OCI-LY7 (cell line): ENCODE data around the gene PIH1D1. TPM values are rescaled to one million over a fixed set of nuclear protein-coding genes. Genes with fewer than 3 reads are reported as not detected.

Experiments used
- BruUV-seq: library from RNA; stranded (reverse); fragments of 400-500 nt; replicated peaks from 2 replicates; lab custom pipeline; 2021; lab: Mats Ljungman, UMichigan
- CTCF ChIA-PET: fragments of 300-600 bp; sonication (Branson Sonifier 250); formaldehyde crosslinking; loops from one replicate; lab custom pipeline; 2022; ENCODE audit warnings: antibody characterized with exemption; ENCODE audit not compliant: unreplicated experiment; lab: Charles Lee
- POLR2A ChIA-PET: fragments of 300-600 bp; sonication (Branson Sonifier 250); formaldehyde crosslinking; loops from one replicate; lab custom pipeline; 2022; ENCODE audit warnings: antibody characterized with exemption; lab: Charles Lee
- DNase-seq: peaks from one replicate; pipeline ENCODE4 v3.0.0-alpha.2; 2015; ENCODE audit warnings: low spot score
- H2AFZ ChIP-seq: fragments of 200-600 bp; sonication (generic), shearing (Covaris generic); 2 replicates; pipeline ENCODE4 v1.6.1; 2014; ENCODE audit warnings: mild to moderate bottlenecking, antibody characterized with exemption, low read length, moderate library complexity
- H3K27ac ChIP-seq: fragments of 200-600 bp; sonication (generic); 2 replicates; pipeline ENCODE4 v1.5.1; 2014; ENCODE audit warnings: mixed run types, low read depth, mild to moderate bottlenecking, moderate library complexity, low read length, inconsistent platforms; ENCODE audit not compliant: poor library complexity, severe bottlenecking
- H3K36me3 ChIP-seq: fragments of 200-600 bp; sonication (generic); 2 replicates; pipeline ENCODE4 v1.6.1; 2014; ENCODE audit warnings: mild to moderate bottlenecking, antibody characterized with exemption, low read length, moderate library complexity, mixed read lengths; ENCODE audit not compliant: insufficient read depth
- H3K4me1 ChIP-seq: fragments of 200-600 bp; sonication (generic); 2 replicates; pipeline ENCODE4 v1.5.1; 2014; ENCODE audit warnings: mild to moderate bottlenecking, low read length; ENCODE audit not compliant: insufficient read depth, poor library complexity, severe bottlenecking
- H3K4me2 ChIP-seq: fragments of 200-600 bp; sonication (generic); 2 replicates; pipeline ENCODE4 v1.6.1; 2014; ENCODE audit warnings: mild to moderate bottlenecking, low read length
- H3K4me3 ChIP-seq: fragments of 200-600 bp; sonication (generic); 2 replicates; pipeline ENCODE4 v1.5.1; 2014; ENCODE audit warnings: mild to moderate bottlenecking, low read depth, low read length; ENCODE audit not compliant: poor library complexity, severe bottlenecking
- H3K79me2 ChIP-seq: fragments of 200-600 bp; sonication (generic); 2 replicates; pipeline ENCODE4 v1.6.1; 2016; ENCODE audit warnings: low read depth, mild to moderate bottlenecking, low read length, moderate library complexity, mixed read lengths; ENCODE audit not compliant: insufficient read depth
- H3K9me2 ChIP-seq: fragments of 200-600 bp; sonication (generic); 2 replicates; pipeline ENCODE4 v1.6.1; 2016; ENCODE audit warnings: mild to moderate bottlenecking, low read length, mixed read lengths; ENCODE audit not compliant: insufficient read depth
- H3K9me3 ChIP-seq: fragments of 200-600 bp; sonication (generic); 2 replicates; pipeline ENCODE4 v1.6.1; 2014; ENCODE audit warnings: mild to moderate bottlenecking, mixed run types, low read length, mixed read lengths
- H4K20me1 ChIP-seq: fragments of 200-600 bp; sonication (generic); 2 replicates; pipeline ENCODE4 v1.6.1; 2014; ENCODE audit warnings: mild to moderate bottlenecking, antibody characterized with exemption, low read length, moderate library complexity, mixed read lengths; ENCODE audit not compliant: insufficient read depth
- EZH2phosphoT487 ChIP-seq: fragments of 200-600 bp; sonication (generic); IDR thresholded peaks from 2 replicates; pipeline ENCODE4 v1.6.1; 2018; ENCODE audit warnings: low read depth, borderline replicate concordance, mild to moderate bottlenecking, mixed run types, antibody characterized with exemption, low read length, moderate library complexity, mixed read lengths
- intact Hi-C: fragments of 100-400 bp; cut with micrococcal nuclease; formaldehyde crosslinking; loops from one replicate; pipeline ENCODE4 v1.10.0; 2022; ENCODE audit not compliant: unreplicated experiment
- microRNA-seq: library from miRNA; unstranded; fragments of <30 nt; microRNA quantifications from one replicate; pipeline ENCODE4 v1.2.0, GENCODE V29; 2022; ENCODE audit warnings: borderline replicate concordance
- small RNA-seq: library from RNA; depleted of rRNA; stranded (forward); fragments of <200 nt; gene quantifications from one replicate; pipeline ENCODE3, GENCODE V24; 2014
- total RNA-seq, 2 experiments: library from RNA; depleted of rRNA in 1 of 2; stranded (reverse); fragments of >200 nt in 1 of 2; shearing (Covaris generic) in 1 of 2; gene quantifications; 2 replicates each; pipeline ENCODE4 v1.2.3, GENCODE V29; 2014 to 2022
- TF ChIP-seq, protein P1 (sequence below): fragments of 200-600 bp; sonication (generic); conservative IDR thresholded peaks from 2 replicates; pipeline ENCODE4 v1.5.1; 2014; ENCODE audit warnings: mild to moderate bottlenecking, antibody characterized with exemption, low read length, moderate library complexity, mixed read lengths

The PIH1D1 gene
- total RNA-seq, 2 experiments from 2014 or later, result 95.5 to 117 TPM

DNA sequence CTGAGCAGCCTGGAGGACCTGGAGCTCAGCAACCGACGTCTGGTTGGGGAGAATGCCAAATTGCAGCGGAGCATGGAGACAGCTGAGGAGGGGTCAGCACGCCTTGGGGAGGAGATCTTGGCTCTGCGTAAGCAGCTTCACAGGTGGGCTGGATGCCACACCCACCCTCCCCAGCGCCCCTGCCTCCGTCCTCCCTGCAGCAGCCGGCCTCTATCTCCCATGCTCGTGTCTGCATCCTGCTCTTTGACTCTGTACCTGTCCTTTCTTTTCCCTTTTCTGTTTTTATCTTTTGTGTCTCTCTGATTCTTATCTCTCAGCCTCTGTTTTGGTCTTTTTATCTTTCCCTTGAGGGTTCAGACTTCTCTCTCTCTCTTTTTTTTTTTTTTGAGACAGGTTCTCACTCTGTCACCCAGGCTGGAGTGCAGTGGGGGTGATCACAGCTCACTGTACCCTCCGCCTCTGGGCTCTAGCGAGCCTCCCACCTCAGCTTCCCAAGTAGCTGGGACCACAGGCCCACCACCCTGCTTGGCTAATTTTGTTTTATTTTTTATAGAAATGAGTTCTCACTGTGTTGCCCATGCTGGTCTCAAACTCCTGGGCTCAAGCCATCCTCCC is 53.5 kb downstream of the PIH1D1 start:
- H3K4me3 ChIP-seq, result no peak overlapping the region
- no peaks in the 10 kb centered on the region for H4K20me1 ChIP-seq

DNA sequence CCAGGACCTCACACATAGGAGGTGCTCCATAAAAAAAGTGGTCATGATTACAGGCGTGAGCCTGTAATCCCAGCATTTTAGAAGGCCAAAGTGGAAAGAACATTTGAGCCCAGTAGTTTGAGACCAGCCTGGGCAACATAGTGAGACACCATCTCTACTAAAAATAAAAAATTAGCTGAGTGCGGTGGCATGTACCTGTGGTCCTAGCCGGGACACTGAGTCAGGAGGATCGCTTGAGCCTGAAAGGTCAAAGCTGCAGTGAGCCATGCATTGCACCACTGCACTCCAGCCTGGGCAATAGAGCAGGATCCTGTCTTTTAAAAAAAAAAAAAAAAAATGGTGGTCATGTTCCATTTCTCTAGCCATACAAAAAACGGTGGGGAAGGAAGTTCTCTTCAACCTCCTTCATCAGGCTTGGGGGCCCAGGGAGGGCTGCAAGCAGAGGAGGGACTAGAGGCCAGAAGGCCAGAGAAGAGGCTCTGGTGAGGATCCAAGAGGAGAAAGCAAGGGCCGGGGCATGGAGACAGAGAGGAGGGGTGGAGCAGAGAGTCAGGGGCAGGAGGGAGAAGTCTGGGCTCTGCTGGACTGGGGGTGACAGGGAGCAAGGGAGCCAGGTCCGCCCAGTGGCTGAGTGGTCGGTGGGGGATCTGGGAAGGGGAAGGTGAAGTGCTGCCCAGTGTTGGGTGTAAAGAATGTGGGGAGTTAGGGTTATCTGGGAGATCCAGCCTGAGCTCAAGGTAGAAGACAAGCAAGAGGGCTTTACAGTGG is 54.7 kb downstream of the PIH1D1 start:
- intact Hi-C loops, result no loop called here
- H3K36me3 ChIP-seq, result no peaks in the 10 kb centered on the region
- H3K9me3 ChIP-seq, result no peaks in the 10 kb centered on the region
- CTCF ChIA-PET, result no interaction called here
- H3K27ac ChIP-seq, result no peak overlapping the region
- no peaks in the 10 kb centered on the region for H4K20me1 ChIP-seq
- no peak overlapping the region for H3K4me2 ChIP-seq
- no peaks in the 10 kb centered on the region for H3K9me2 ChIP-seq
- no peak overlapping the region for H3K4me3 ChIP-seq
- no TSS peak for BruUV-seq
- H3K79me2 ChIP-seq, result no peaks in the 10 kb centered on the region
- no peak for DNase-seq
- H2AFZ ChIP-seq, result no peak overlapping the region
- peaks cover 60% of the 10 kb centered on the region for H3K4me1 ChIP-seq
- POLR2A ChIA-PET, result no interaction called here
- TF ChIP-seq EZH2phosphoT487, result no peak
- TF ChIP-seq, protein P1, sequence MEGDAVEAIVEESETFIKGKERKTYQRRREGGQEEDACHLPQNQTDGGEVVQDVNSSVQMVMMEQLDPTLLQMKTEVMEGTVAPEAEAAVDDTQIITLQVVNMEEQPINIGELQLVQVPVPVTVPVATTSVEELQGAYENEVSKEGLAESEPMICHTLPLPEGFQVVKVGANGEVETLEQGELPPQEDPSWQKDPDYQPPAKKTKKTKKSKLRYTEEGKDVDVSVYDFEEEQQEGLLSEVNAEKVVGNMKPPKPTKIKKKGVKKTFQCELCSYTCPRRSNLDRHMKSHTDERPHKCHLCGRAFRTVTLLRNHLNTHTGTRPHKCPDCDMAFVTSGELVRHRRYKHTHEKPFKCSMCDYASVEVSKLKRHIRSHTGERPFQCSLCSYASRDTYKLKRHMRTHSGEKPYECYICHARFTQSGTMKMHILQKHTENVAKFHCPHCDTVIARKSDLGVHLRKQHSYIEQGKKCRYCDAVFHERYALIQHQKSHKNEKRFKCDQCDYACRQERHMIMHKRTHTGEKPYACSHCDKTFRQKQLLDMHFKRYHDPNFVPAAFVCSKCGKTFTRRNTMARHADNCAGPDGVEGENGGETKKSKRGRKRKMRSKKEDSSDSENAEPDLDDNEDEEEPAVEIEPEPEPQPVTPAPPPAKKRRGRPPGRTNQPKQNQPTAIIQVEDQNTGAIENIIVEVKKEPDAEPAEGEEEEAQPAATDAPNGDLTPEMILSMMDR, result no peak

More for the DNA sequence above, 53.5 kb downstream of the PIH1D1 start:
- Histone ChIP-seq H3K9me2 (no peaks in the 10 kb centered on the region), H3K4me1 (peaks cover 61% of the 10 kb centered on the region), H3K4me2 (no peak overlapping the region), H2AFZ (no peak overlapping the region), H3K79me2 (no peaks in the 10 kb centered on the region), H3K36me3 (no peaks in the 10 kb centered on the region), H3K9me3 (no peaks in the 10 kb centered on the region), H3K27ac (no peak overlapping the region)
- TF ChIP-seq EZH2phosphoT487, result no peak
- TF ChIP-seq, protein P1, result no peak
- ChIA-PET CTCF (no interaction called here), POLR2A (no interaction called here)
- BruUV-seq, result no TSS peak
- no peak for DNase-seq
- intact Hi-C loops, result no loop called here

Small RNA genes within 50 kb of the gene (microRNA-seq; reads per million reads assigned to microRNA genes)
- 585 reads per million, percentile 78 among the genes with 10 or more reads in this experiment for gene MIR150

Small RNA genes within 50 kb of the gene (small RNA-seq; reads per million reads assigned to genes)
- gene MIR150, result 0.26 reads per million
- gene SNORD32A, result not detected
- gene SNORD33, result not detected
- gene SNORD34, result not detected
- gene SNORD35A, result not detected
- not detected for gene SNORD35B

Other genes with a start within 250 kb of the PIH1D1 start
- 2.5 and 2.8 TPM in 2 replicates for gene SLC6A16, start 126.6 kb downstream of the PIH1D1 start, total RNA-seq (2014; rRNA removed; shearing (Covaris generic))
- 15.8 and 21.7 TPM in 2 replicates for gene SLC6A16, start 126.6 kb downstream of the PIH1D1 start, total RNA-seq (2022)
- 170 and 219 TPM in 2 replicates for gene CD37, start 116.4 kb downstream of the PIH1D1 start, total RNA-seq (2014; rRNA removed; shearing (Covaris generic))
- 279 and 352 TPM in 2 replicates for gene CD37, start 116.4 kb downstream of the PIH1D1 start, total RNA-seq (2022)
- 5.3 and 7.4 TPM in 2 replicates for gene TEAD2, start 89.4 kb downstream of the PIH1D1 start, total RNA-seq (2014; rRNA removed; shearing (Covaris generic))
- 4.9 and 7.6 TPM in 2 replicates for gene TEAD2, start 89.4 kb downstream of the PIH1D1 start, total RNA-seq (2022)
- 0.15 and 0.63 TPM in 2 replicates for gene DKKL1, start 87.9 kb downstream of the PIH1D1 start, total RNA-seq (2014; rRNA removed; shearing (Covaris generic))
- gene DKKL1, start 87.9 kb downstream of the PIH1D1 start, total RNA-seq (2022), result 0.61 and 0.79 TPM in 2 replicates
- gene KASH5, start 63.6 kb downstream of the PIH1D1 start, total RNA-seq (2014; rRNA removed; shearing (Covaris generic)), result 12.0 and 15.9 TPM in 2 replicates
- 16.3 and 19.4 TPM in 2 replicates for gene KASH5, start 63.6 kb downstream of the PIH1D1 start, total RNA-seq (2022)
- gene PTH2, start 28.4 kb downstream of the PIH1D1 start, total RNA-seq (2014; rRNA removed; shearing (Covaris generic)), result 0.66 TPM in 1 of 2 replicates, not detected in the other
- gene PTH2, start 28.4 kb downstream of the PIH1D1 start, total RNA-seq (2022), result 1.7 TPM in 1 of 2 replicates, not detected in the other
- not detected in 2 replicates for gene GFY, start 26.4 kb downstream of the PIH1D1 start, total RNA-seq (2014; rRNA removed; shearing (Covaris generic))
- gene GFY, start 26.4 kb downstream of the PIH1D1 start, total RNA-seq (2022), result not detected in 2 replicates
- gene SLC17A7, start 10.3 kb downstream of the PIH1D1 start, total RNA-seq (2014; rRNA removed; shearing (Covaris generic)), result 0.13 and 1.3 TPM in 2 replicates
- gene SLC17A7, start 10.3 kb downstream of the PIH1D1 start, total RNA-seq (2022), result 1.3 and 1.5 TPM in 2 replicates
- gene ALDH16A1, start 1.4 kb upstream of the PIH1D1 start, total RNA-seq (2014; rRNA removed; shearing (Covaris generic)), result 39.5 and 55.4 TPM in 2 replicates
- gene ALDH16A1, start 1.4 kb upstream of the PIH1D1 start, total RNA-seq (2022), result 26.0 and 30.6 TPM in 2 replicates
- 8.2 and 10.1 TPM in 2 replicates for gene FLT3LG, start 22.4 kb upstream of the PIH1D1 start, total RNA-seq (2014; rRNA removed; shearing (Covaris generic))
- 8.4 and 11.7 TPM in 2 replicates for gene FLT3LG, start 22.4 kb upstream of the PIH1D1 start, total RNA-seq (2022)
- 6,720 and 8,461 TPM in 2 replicates for gene RPL13A, start 35.8 kb upstream of the PIH1D1 start, total RNA-seq (2014; rRNA removed; shearing (Covaris generic))
- gene RPL13A, start 35.8 kb upstream of the PIH1D1 start, total RNA-seq (2022), result 2,999 and 3,606 TPM in 2 replicates
- gene RPS11, start 44.6 kb upstream of the PIH1D1 start, total RNA-seq (2014; rRNA removed; shearing (Covaris generic)), result 6,180 and 6,539 TPM in 2 replicates
- gene RPS11, start 44.6 kb upstream of the PIH1D1 start, total RNA-seq (2022), result 2,366 and 2,673 TPM in 2 replicates
- gene FCGRT, start 60.8 kb upstream of the PIH1D1 start, total RNA-seq (2014; rRNA removed; shearing (Covaris generic)), result 19.4 and 20.9 TPM in 2 replicates
- gene FCGRT, start 60.8 kb upstream of the PIH1D1 start, total RNA-seq (2022), result 10.7 and 11.6 TPM in 2 replicates
- 0.77 and 1.4 TPM in 2 replicates for gene RCN3, start 76.2 kb upstream of the PIH1D1 start, total RNA-seq (2014; rRNA removed; shearing (Covaris generic))
- gene RCN3, start 76.2 kb upstream of the PIH1D1 start, total RNA-seq (2022), result 1.3 and 2.1 TPM in 2 replicates
- gene NOSIP, start 128.7 kb upstream of the PIH1D1 start, total RNA-seq (2014; rRNA removed; shearing (Covaris generic)), result 74.7 and 84.0 TPM in 2 replicates
- 35.1 and 42.7 TPM in 2 replicates for gene NOSIP, start 128.7 kb upstream of the PIH1D1 start, total RNA-seq (2022)
- 2.7 and 4.7 TPM in 2 replicates for gene PRRG2, start 129.5 kb upstream of the PIH1D1 start, total RNA-seq (2014; rRNA removed; shearing (Covaris generic))
- 2.4 TPM in 2 replicates for gene PRRG2, start 129.5 kb upstream of the PIH1D1 start, total RNA-seq (2022)
- 5.1 and 6.5 TPM in 2 replicates for gene PRR12, start 139.4 kb upstream of the PIH1D1 start, total RNA-seq (2014; rRNA removed; shearing (Covaris generic))
- gene PRR12, start 139.4 kb upstream of the PIH1D1 start, total RNA-seq (2022), result 32.8 and 40.0 TPM in 2 replicates
- gene RRAS, start 188.3 kb upstream of the PIH1D1 start, total RNA-seq (2014; rRNA removed; shearing (Covaris generic)), result 3.4 and 4.7 TPM in 2 replicates
- gene RRAS, start 188.3 kb upstream of the PIH1D1 start, total RNA-seq (2022), result 5.4 and 5.5 TPM in 2 replicates
- 12.4 and 15.0 TPM in 2 replicates for gene SCAF1, start 190.4 kb upstream of the PIH1D1 start, total RNA-seq (2014; rRNA removed; shearing (Covaris generic))
- 43.4 and 44.0 TPM in 2 replicates for gene SCAF1, start 190.4 kb upstream of the PIH1D1 start, total RNA-seq (2022)
- 116 and 117 TPM in 2 replicates for gene IRF3, start 214.0 kb upstream of the PIH1D1 start, total RNA-seq (2014; rRNA removed; shearing (Covaris generic))
- 96.6 and 98.5 TPM in 2 replicates for gene IRF3, start 214.0 kb upstream of the PIH1D1 start, total RNA-seq (2022)
- 38.9 and 41.3 TPM in 2 replicates for gene BCL2L12, start 214.1 kb upstream of the PIH1D1 start, total RNA-seq (2014; rRNA removed; shearing (Covaris generic))
- gene BCL2L12, start 214.1 kb upstream of the PIH1D1 start, total RNA-seq (2022), result 65.4 and 75.5 TPM in 2 replicates
- 403 and 412 TPM in 2 replicates for gene PRMT1, start 225.5 kb upstream of the PIH1D1 start, total RNA-seq (2014; rRNA removed; shearing (Covaris generic))
- gene PRMT1, start 225.5 kb upstream of the PIH1D1 start, total RNA-seq (2022), result 266 and 285 TPM in 2 replicates
- 11.8 and 16.5 TPM in 2 replicates for gene ADM5, start 237.8 kb upstream of the PIH1D1 start, total RNA-seq (2014; rRNA removed; shearing (Covaris generic))
- 15.3 and 17.9 TPM in 2 replicates for gene ADM5, start 237.8 kb upstream of the PIH1D1 start, total RNA-seq (2022)
- gene CPT1C, start 239.3 kb upstream of the PIH1D1 start, total RNA-seq (2014; rRNA removed; shearing (Covaris generic)), result 0.23 and 0.95 TPM in 2 replicates
- gene CPT1C, start 239.3 kb upstream of the PIH1D1 start, total RNA-seq (2022), result 0.86 and 2.6 TPM in 2 replicates